ENCODE measurements around the gene ADAMTS12.

Gene ADAMTS12

DNA sequence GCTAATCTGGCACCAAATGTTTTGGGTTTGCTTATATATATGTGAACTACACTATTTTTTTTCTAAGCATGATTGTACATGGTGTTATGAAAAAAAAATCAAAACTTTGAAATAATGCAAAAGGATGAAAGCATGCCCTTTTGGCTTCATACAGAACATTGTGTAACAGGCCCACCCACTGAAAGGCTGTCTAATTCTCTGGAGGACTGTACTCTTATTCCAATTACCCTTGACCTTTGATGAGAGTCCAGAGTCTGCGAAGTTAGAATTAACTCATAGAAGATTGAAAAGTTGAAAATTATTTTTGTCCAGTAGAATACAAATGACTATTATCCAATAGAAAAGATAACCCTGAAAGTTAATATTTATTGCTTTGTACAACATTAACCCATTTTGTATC lies 117.4 kb downstream of the ADAMTS12 start:
- Histone ChIP-seq H3K4me1 (ENCODE audit: control insufficient read depth, insufficient read depth, low read length) (peaks cover 42% of the 10 kb centered on the region), H3K4me3 (ENCODE audit: low read length) (peak overlapping the region; percentile 25), H3K36me3 (ENCODE audit: control insufficient read depth, insufficient read depth, low read length, severe bottlenecking) (no peaks in the 10 kb centered on the region), H3K27me3 (replicated peaks; ENCODE audit: control insufficient read depth, insufficient read depth, low read length) (no peaks in the 10 kb centered on the region), H3K9ac (ENCODE audit: low read length) (no peak overlapping the region), H3K9me3 (ENCODE audit: control insufficient read depth, low read length) (peaks cover 6% of the 10 kb centered on the region)
- DNase-seq (ENCODE audit: low read depth), result peak; percentile 51

DNA sequence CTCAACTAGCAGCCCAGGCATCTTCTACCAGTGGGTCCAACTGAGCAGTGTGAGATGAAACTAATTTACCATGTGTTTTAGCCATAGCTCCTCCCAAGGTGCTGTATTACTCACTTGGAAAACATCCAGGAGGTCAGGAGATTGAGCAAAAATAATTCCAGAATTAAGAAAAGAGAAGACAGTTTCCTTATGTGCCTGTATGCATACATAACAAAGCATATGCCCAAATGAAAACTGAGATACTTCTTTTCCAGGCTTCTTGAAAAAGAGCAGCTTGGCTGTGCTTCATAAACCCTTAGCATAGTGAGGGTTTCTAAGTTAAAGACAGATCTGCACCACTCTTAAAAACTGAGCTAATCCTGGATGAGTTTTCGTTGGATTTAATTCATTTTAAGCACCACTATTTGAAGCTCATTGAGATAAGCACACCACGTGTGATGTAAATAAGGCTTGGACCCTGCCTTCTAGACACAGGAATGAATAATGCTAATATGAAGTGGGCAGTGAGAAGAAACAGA lies 119.4 kb downstream of the ADAMTS12 start:
- DNase-seq (ENCODE audit: low read depth), result peak; percentile 65
- no peaks in the 10 kb centered on the region for H3K36me3 ChIP-seq (ENCODE audit: control insufficient read depth, insufficient read depth, low read length, severe bottlenecking)
- H3K4me3 ChIP-seq (ENCODE audit: low read length), result peak overlapping the region; percentile 9
- H3K9me3 ChIP-seq (ENCODE audit: control insufficient read depth, low read length), result no peaks in the 10 kb centered on the region
- peaks cover 57% of the 10 kb centered on the region for H3K4me1 ChIP-seq (ENCODE audit: control insufficient read depth, insufficient read depth, low read length)
- H3K27me3 ChIP-seq (replicated peaks; ENCODE audit: control insufficient read depth, insufficient read depth, low read length), result no peaks in the 10 kb centered on the region
- no peak overlapping the region for H3K9ac ChIP-seq (ENCODE audit: low read length)

DNA sequence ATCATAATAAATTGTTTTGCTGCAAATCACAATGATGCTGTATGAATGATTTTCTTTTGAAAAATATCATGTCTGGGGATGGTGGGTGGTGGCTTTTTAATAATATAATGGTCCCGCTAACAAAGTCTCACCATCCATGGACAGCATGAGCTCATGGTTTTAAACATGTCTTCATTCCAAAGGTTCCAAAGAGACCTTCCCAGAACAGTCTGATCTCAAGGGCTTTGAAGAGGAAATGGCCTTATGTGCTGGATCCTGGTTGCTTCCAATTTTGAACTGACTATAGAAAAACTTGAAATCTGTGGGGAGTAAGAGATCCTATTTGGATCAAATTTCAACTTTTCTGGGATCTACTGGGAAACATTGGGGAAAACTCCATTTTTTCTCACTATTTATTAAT lies 121.8 kb downstream of the ADAMTS12 start:
- H3K9ac ChIP-seq (ENCODE audit: low read length), result no peak overlapping the region
- H3K27me3 ChIP-seq (replicated peaks; ENCODE audit: control insufficient read depth, insufficient read depth, low read length), result no peaks in the 10 kb centered on the region
- no peak overlapping the region for H3K4me3 ChIP-seq (ENCODE audit: low read length)

DNA sequence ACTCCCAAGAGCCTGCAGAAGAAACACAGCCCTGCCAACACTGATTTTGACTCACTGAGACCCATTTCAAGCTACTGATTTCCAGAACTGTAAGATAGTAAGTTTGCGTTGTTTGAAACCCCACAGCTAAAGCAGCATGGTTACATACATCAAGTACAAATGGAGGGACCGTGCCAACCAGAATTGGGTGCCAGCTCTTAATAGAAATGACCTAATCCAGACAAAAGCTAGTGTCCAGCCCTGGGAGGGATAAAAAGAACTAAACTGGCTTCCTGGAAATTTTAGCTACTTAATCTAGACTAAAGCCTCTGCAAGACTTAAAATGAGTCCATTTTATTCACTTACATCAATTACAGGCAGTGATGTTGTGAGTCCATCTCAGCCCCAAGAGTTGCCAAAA lies 122.6 kb downstream of the ADAMTS12 start:
- no peaks in the 10 kb centered on the region for H3K36me3 ChIP-seq (ENCODE audit: control insufficient read depth, insufficient read depth, low read length, severe bottlenecking)
- no peak for DNase-seq (ENCODE audit: low read depth)
- no peak overlapping the region for H3K4me3 ChIP-seq (ENCODE audit: low read length)
- H3K9me3 ChIP-seq (ENCODE audit: control insufficient read depth, low read length), result no peaks in the 10 kb centered on the region
- H3K4me1 ChIP-seq (ENCODE audit: control insufficient read depth, insufficient read depth, low read length), result peaks cover 47% of the 10 kb centered on the region
- H3K27me3 ChIP-seq (replicated peaks; ENCODE audit: control insufficient read depth, insufficient read depth, low read length), result no peaks in the 10 kb centered on the region
- no peak overlapping the region for H3K9ac ChIP-seq (ENCODE audit: low read length)

More for the DNA sequence above, 121.8 kb downstream of the ADAMTS12 start:
- H3K36me3 ChIP-seq (ENCODE audit: control insufficient read depth, insufficient read depth, low read length, severe bottlenecking), result no peaks in the 10 kb centered on the region
- H3K4me1 ChIP-seq (ENCODE audit: control insufficient read depth, insufficient read depth, low read length), result peaks cover 55% of the 10 kb centered on the region
- no peaks in the 10 kb centered on the region for H3K9me3 ChIP-seq (ENCODE audit: control insufficient read depth, low read length)
- no peak for DNase-seq (ENCODE audit: low read depth)

DNA sequence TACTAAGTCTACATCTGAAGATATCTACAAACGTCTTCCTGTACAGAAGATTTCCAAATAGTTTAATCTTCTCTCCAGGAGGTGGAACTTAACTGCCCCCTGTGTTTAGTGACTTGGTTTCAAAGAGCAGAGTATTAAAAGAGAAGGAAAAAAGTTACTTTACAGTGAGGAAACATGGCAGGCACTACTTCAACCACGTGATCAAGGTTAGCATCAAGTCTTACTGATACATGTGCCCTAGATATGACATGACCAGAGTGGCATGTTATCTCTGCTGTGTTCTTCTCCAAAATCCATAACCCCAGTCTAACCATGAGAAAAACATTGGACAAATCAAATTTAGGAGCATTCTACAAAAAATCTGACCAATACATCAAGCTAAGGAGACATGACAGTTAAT lies 125.8 kb downstream of the ADAMTS12 start:
- Histone ChIP-seq H3K9me3 (ENCODE audit: control insufficient read depth, low read length) (no peaks in the 10 kb centered on the region), H3K27me3 (replicated peaks; ENCODE audit: control insufficient read depth, insufficient read depth, low read length) (no peaks in the 10 kb centered on the region), H3K36me3 (ENCODE audit: control insufficient read depth, insufficient read depth, low read length, severe bottlenecking) (no peaks in the 10 kb centered on the region), H3K4me3 (ENCODE audit: low read length) (no peak overlapping the region), H3K4me1 (ENCODE audit: control insufficient read depth, insufficient read depth, low read length) (peaks cover 25% of the 10 kb centered on the region), H3K9ac (ENCODE audit: low read length) (no peak overlapping the region)
- DNase-seq (ENCODE audit: low read depth), result no peak

DNA sequence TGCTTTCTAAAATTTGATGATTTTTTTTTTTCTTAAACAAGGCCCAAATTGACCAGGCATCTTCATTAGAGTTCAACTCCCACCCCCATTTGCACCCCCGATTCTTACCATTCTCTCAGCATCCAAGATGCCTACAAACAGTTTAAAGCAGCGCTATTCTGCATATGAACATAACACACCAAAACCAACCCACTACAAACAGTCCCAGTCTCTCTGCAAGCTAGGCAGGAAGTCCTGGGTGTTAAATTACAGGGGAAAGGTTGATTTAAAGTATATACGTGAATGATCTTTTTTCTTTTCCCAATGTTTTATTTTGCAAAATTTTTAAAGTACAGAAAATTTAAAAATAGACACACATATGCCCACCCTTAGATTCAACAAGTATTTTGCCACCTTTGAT lies 127.0 kb downstream of the ADAMTS12 start:
- no peak for DNase-seq (ENCODE audit: low read depth)
- Histone ChIP-seq H3K27me3 (replicated peaks; ENCODE audit: control insufficient read depth, insufficient read depth, low read length) (no peaks in the 10 kb centered on the region), H3K9me3 (ENCODE audit: control insufficient read depth, low read length) (no peaks in the 10 kb centered on the region), H3K36me3 (ENCODE audit: control insufficient read depth, insufficient read depth, low read length, severe bottlenecking) (no peaks in the 10 kb centered on the region), H3K4me1 (ENCODE audit: control insufficient read depth, insufficient read depth, low read length) (peaks cover 28% of the 10 kb centered on the region), H3K9ac (ENCODE audit: low read length) (no peak overlapping the region), H3K4me3 (ENCODE audit: low read length) (no peak overlapping the region)

DNA sequence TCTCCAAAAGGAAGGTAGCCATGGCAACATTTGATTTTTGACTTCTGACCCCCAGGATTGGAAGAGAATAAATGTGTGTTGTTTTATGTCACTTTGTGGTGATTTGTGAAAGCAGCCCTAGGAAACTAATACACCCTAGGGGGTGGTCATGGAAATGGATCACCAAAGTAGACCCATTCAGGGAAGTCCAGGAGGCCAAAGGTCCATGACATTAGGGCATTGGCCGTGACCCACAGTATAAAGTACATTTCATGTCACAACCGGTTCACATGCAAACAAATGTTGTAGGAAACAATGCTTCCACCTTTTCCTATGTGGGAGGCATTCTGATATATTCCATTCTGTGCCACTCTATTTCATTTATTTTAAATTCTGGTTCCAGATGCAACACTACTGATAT lies 128.4 kb downstream of the ADAMTS12 start:
- Histone ChIP-seq H3K4me3 (ENCODE audit: low read length) (no peak overlapping the region), H3K9ac (ENCODE audit: low read length) (no peak overlapping the region), H3K36me3 (ENCODE audit: control insufficient read depth, insufficient read depth, low read length, severe bottlenecking) (no peaks in the 10 kb centered on the region), H3K4me1 (ENCODE audit: control insufficient read depth, insufficient read depth, low read length) (peaks cover 16% of the 10 kb centered on the region), H3K27me3 (replicated peaks; ENCODE audit: control insufficient read depth, insufficient read depth, low read length) (no peaks in the 10 kb centered on the region), H3K9me3 (ENCODE audit: control insufficient read depth, low read length) (no peaks in the 10 kb centered on the region)
- no peak for DNase-seq (ENCODE audit: low read depth)

DNA sequence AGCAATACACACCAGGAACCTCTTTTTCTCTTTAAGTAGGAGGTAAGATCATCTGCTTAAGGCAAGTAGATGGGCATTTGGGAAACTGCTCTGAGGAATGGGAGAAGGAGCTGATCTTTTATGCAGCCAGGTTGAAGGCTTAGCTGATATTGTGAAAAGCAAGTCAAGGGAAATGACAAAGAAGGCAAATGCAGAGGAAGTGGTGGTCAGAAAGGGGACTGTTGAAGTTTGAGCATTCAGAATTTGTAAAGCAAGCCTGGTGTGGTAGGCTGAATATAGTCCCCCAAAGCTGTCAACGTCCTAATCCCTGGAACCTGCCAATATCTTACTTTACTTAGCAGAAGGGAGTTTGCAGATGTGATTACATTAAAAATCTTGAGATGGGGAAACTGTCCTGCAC lies 128.9 kb downstream of the ADAMTS12 start:
- Histone ChIP-seq H3K36me3 (ENCODE audit: control insufficient read depth, insufficient read depth, low read length, severe bottlenecking) (no peaks in the 10 kb centered on the region), H3K9me3 (ENCODE audit: control insufficient read depth, low read length) (no peaks in the 10 kb centered on the region), H3K27me3 (replicated peaks; ENCODE audit: control insufficient read depth, insufficient read depth, low read length) (no peaks in the 10 kb centered on the region), H3K9ac (ENCODE audit: low read length) (no peak overlapping the region), H3K4me1 (ENCODE audit: control insufficient read depth, insufficient read depth, low read length) (peaks cover 14% of the 10 kb centered on the region), H3K4me3 (ENCODE audit: low read length) (no peak overlapping the region)
- no peak for DNase-seq (ENCODE audit: low read depth)

DNA sequence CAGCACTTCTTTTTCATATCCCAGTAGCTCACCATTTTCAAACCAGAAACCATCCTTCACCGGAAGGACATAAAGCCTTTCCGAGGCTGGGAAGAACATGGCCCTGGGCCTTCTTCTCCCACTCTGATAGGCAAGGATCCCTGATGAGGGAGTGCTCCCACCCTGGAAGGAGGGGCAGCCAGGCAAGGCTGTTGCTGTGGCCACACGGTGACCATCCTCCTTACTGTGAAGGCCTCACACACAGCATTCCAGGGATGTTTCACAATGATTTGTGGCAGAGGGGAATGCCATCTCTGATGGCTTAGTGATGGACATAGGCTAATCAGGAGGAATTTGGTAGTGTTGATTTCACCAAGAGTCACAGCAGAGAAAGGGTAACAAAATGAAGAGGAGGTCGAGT lies 130.7 kb downstream of the ADAMTS12 start:
- Histone ChIP-seq H3K4me3 (ENCODE audit: low read length) (no peak overlapping the region), H3K27me3 (replicated peaks; ENCODE audit: control insufficient read depth, insufficient read depth, low read length) (no peaks in the 10 kb centered on the region), H3K4me1 (ENCODE audit: control insufficient read depth, insufficient read depth, low read length) (peaks cover 10% of the 10 kb centered on the region), H3K36me3 (ENCODE audit: control insufficient read depth, insufficient read depth, low read length, severe bottlenecking) (no peaks in the 10 kb centered on the region), H3K9me3 (ENCODE audit: control insufficient read depth, low read length) (no peaks in the 10 kb centered on the region), H3K9ac (ENCODE audit: low read length) (no peak overlapping the region)
- peak; percentile 43 for DNase-seq (ENCODE audit: low read depth)

DNA sequence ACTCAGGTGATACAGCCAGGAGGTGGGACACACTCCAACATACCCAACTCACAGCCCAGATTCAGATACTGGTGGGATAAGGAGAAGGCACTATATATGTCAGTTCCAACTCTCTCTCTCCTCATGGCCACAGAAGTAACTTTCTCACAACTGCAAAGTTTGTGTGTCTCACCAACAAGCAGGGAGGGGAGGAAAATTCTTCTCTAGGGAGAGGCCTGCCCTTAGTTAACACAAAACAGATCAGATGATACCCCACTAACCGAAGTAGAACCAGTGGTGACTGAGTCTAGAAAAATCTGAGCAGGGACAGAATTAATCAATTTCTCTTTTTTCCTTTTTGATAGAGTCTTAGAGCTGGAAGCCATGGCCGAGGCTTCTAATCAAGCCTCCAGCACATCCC lies 133.1 kb downstream of the ADAMTS12 start:
- no peak for DNase-seq (ENCODE audit: low read depth)
- H3K4me3 ChIP-seq (ENCODE audit: low read length), result no peak overlapping the region
- no peaks in the 10 kb centered on the region for H3K27me3 ChIP-seq (replicated peaks; ENCODE audit: control insufficient read depth, insufficient read depth, low read length)
- no peaks in the 10 kb centered on the region for H3K9me3 ChIP-seq (ENCODE audit: control insufficient read depth, low read length)
- H3K4me1 ChIP-seq (ENCODE audit: control insufficient read depth, insufficient read depth, low read length), result peaks cover 10% of the 10 kb centered on the region
- no peaks in the 10 kb centered on the region for H3K36me3 ChIP-seq (ENCODE audit: control insufficient read depth, insufficient read depth, low read length, severe bottlenecking)
- H3K9ac ChIP-seq (ENCODE audit: low read length), result no peak overlapping the region

DNA sequence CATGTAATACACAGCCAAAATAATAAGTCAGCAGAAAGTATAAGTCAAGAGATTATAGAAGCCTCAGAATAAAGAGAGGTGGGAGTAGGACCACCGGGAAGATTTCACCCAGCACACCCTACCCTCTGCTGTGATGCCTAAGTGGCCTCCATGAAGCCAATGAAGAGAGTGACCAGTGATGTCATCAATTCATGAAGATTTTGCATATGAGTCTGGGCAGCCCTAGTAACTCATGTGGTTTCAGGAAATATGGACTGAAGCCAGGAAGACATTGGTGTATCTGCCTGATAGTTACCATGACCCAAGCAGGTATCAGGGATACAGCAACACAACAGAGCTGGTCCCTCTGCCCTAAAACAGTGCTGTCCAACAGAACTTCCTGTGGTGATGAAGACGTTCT lies 135.3 kb downstream of the ADAMTS12 start:
- no peak for DNase-seq (ENCODE audit: low read depth)
- no peak overlapping the region for H3K4me3 ChIP-seq (ENCODE audit: low read length)

DNA sequence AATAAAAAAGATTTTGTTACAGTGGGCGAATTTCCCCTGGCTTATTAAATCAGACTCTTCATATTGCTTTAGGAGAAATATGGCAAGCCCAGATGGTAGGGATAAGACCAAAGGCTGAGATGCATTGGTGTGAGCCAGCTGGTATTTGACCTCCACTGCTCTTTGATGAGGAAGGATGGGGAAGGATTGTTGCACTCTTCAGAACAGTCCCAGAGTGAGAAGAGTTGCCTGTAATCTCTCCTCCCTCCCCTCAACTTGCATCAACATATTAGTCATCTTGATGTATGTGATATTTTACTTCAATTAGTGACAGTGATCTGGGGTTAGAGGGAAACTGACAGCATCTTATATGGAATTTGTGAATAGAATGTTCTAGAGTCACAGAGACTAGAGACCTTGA lies 136.6 kb downstream of the ADAMTS12 start:
- Histone ChIP-seq H3K36me3 (ENCODE audit: control insufficient read depth, insufficient read depth, low read length, severe bottlenecking) (no peaks in the 10 kb centered on the region), H3K27me3 (replicated peaks; ENCODE audit: control insufficient read depth, insufficient read depth, low read length) (no peaks in the 10 kb centered on the region), H3K9ac (ENCODE audit: low read length) (no peak overlapping the region), H3K4me3 (ENCODE audit: low read length) (no peak overlapping the region), H3K4me1 (ENCODE audit: control insufficient read depth, insufficient read depth, low read length) (peaks cover 5% of the 10 kb centered on the region), H3K9me3 (ENCODE audit: control insufficient read depth, low read length) (no peaks in the 10 kb centered on the region)
- peak; percentile 29 for DNase-seq (ENCODE audit: low read depth)

More for the DNA sequence above, 135.3 kb downstream of the ADAMTS12 start:
- no peaks in the 10 kb centered on the region for H3K9me3 ChIP-seq (ENCODE audit: control insufficient read depth, low read length)
- H3K4me1 ChIP-seq (ENCODE audit: control insufficient read depth, insufficient read depth, low read length), result peaks cover 10% of the 10 kb centered on the region
- no peaks in the 10 kb centered on the region for H3K27me3 ChIP-seq (replicated peaks; ENCODE audit: control insufficient read depth, insufficient read depth, low read length)
- no peak overlapping the region for H3K9ac ChIP-seq (ENCODE audit: low read length)
- H3K36me3 ChIP-seq (ENCODE audit: control insufficient read depth, insufficient read depth, low read length, severe bottlenecking), result no peaks in the 10 kb centered on the region

Measured in adipocyte (in vitro differentiated cells).